Gastroesophageal sphincter (tissue), 3 donors: ENCODE measurements around the gene CDC123.

Experiments used
- CTCF ChIP-seq, 4 experiments: fragments of 200-600 bp in 2 of 4; fragments of 450-650 bp in 2 of 4; sonication (generic) in 1 of 4; IDR thresholded peaks; one replicate each; pipeline ENCODE4 v1.5.1; 2017 to 2019; ENCODE audit warnings: antibody characterized with exemption in 4 of 4, mild to moderate bottlenecking in 2 of 4, moderate library complexity in 2 of 4
- EP300 ChIP-seq: sonication (generic); formaldehyde crosslinking; IDR thresholded peaks from one replicate; pipeline ENCODE4 v1.6.1; 2017; ENCODE audit warnings: antibody characterized with exemption, mild to moderate bottlenecking
- POLR2A ChIP-seq, 2 donors: fragments of 450-650 bp; IDR thresholded peaks; one replicate each; pipeline ENCODE4 v1.6.1; 2017; ENCODE audit warnings: antibody characterized with exemption in 2 of 2, mild to moderate bottlenecking in 2 of 2, moderate library complexity in 1 of 2
- POLR2AphosphoS5 ChIP-seq: sonication (generic); formaldehyde crosslinking; IDR thresholded peaks from one replicate; pipeline ENCODE4 v1.6.1; 2017; ENCODE audit warnings: antibody characterized with exemption

GRCh38 chr10:12255048-12255447 lies 59.1 kb downstream of the CDC123 start:
- no peak for TF ChIP-seq CTCF (IDR thresholded peaks at IDR 0.05)
- TF ChIP-seq POLR2A (IDR thresholded peaks at IDR 0.05) = no peak
- TF ChIP-seq POLR2AphosphoS5 = no peak
- no peak for TF ChIP-seq EP300
